H9 (cell line): Measurements from ENCODE around the gene REEP3. TPM values are rescaled to one million over a fixed set of nuclear protein-coding genes. Genes with fewer than 3 reads are reported as not detected.

Experiments
- DNase-seq: peaks from one replicate; pipeline ENCODE4 v3.0.0-alpha.2; 2017
- H2AFZ ChIP-seq: one replicate; pipeline ENCODE4 v1.6.1; 2013; ENCODE audit warnings: mild to moderate bottlenecking, low read length, control low read depth, moderate library complexity
- H2AK5ac ChIP-seq: 2 replicates; pipeline ENCODE4 v1.6.1; 2013; ENCODE audit warnings: low read length, control low read depth, mixed read lengths; ENCODE audit not compliant: insufficient read length
- H2BK120ac ChIP-seq: one replicate; pipeline ENCODE4 v1.6.1; 2013; ENCODE audit warnings: low read depth, mild to moderate bottlenecking, low read length, control low read depth, inconsistent platforms; ENCODE audit not compliant: poor library complexity, severe bottlenecking
- H2BK12ac ChIP-seq: 2 replicates; pipeline ENCODE4 v1.6.1; 2013; ENCODE audit warnings: low read length, control low read depth, mixed read lengths, low read depth; ENCODE audit not compliant: insufficient read length
- H2BK15ac ChIP-seq: 2 replicates; pipeline ENCODE4 v1.6.1; 2013; ENCODE audit warnings: low read depth, low read length, control low read depth
- H2BK20ac ChIP-seq: one replicate; pipeline ENCODE4 v1.6.1; 2013; ENCODE audit warnings: low read depth, mild to moderate bottlenecking, low read length, control low read depth, inconsistent platforms; ENCODE audit not compliant: poor library complexity, severe bottlenecking
- H2BK5ac ChIP-seq: 2 replicates; pipeline ENCODE4 v1.6.1; 2013; ENCODE audit warnings: low read length, control low read depth, mixed read lengths; ENCODE audit not compliant: insufficient read length
- H3K14ac ChIP-seq: 2 replicates; pipeline ENCODE4 v1.6.1; 2013; ENCODE audit warnings: low read length, control low read depth; ENCODE audit not compliant: insufficient read depth
- H3K18ac ChIP-seq: 2 replicates; pipeline ENCODE4 v1.6.1; 2013; ENCODE audit warnings: low read depth, mild to moderate bottlenecking, mixed read lengths, low read length, control low read depth; ENCODE audit not compliant: insufficient read length
- H3K23ac ChIP-seq: 2 replicates; pipeline ENCODE4 v1.6.1; 2013; ENCODE audit warnings: low read length, control low read depth, mixed read lengths, low read depth; ENCODE audit not compliant: insufficient read length
- H3K23me2 ChIP-seq: 2 replicates; pipeline ENCODE4 v1.6.1; 2013; ENCODE audit warnings: low read depth, mild to moderate bottlenecking, mixed read lengths, low read length, control low read depth; ENCODE audit not compliant: insufficient read length, poor library complexity, severe bottlenecking
- H3K27ac ChIP-seq: 2 replicates; pipeline ENCODE4 v1.5.1; 2013; ENCODE audit warnings: low read length, control low read depth, mixed read lengths, low read depth; ENCODE audit not compliant: insufficient read length
- H3K27me3 ChIP-seq: 2 replicates; pipeline ENCODE4 v1.6.1; 2013; ENCODE audit warnings: low read length, control low read depth, inconsistent platforms; ENCODE audit not compliant: insufficient read depth
- H3K4ac ChIP-seq: 2 replicates; pipeline ENCODE4 v1.6.1; 2013; ENCODE audit warnings: low read depth, mild to moderate bottlenecking, control low read depth, inconsistent platforms, low read length, moderate library complexity
- H3K4me1 ChIP-seq: 2 replicates; pipeline ENCODE4 v1.6.1; 2013; ENCODE audit warnings: low read length, control low read depth, inconsistent platforms; ENCODE audit not compliant: insufficient read depth
- H3K4me2 ChIP-seq: 2 replicates; pipeline ENCODE4 v1.6.1; 2013; ENCODE audit warnings: low read length, control low read depth, mixed read lengths; ENCODE audit not compliant: insufficient read length, insufficient read depth
- H3K56ac ChIP-seq: 2 replicates; pipeline ENCODE4 v1.6.1; 2013; ENCODE audit warnings: low read depth, mild to moderate bottlenecking, mixed read lengths, low read length, control low read depth; ENCODE audit not compliant: insufficient read length
- H3K79me1 ChIP-seq: 2 replicates; pipeline ENCODE4 v1.6.1; 2013; ENCODE audit warnings: low read depth, mild to moderate bottlenecking, moderate library complexity, low read length, control low read depth, inconsistent platforms; ENCODE audit not compliant: insufficient read depth, poor library complexity, severe bottlenecking
- H3K79me2 ChIP-seq: 2 replicates; pipeline ENCODE4 v1.6.1; 2013; ENCODE audit warnings: low read length, control low read depth, inconsistent platforms; ENCODE audit not compliant: insufficient read depth
- H3K9ac ChIP-seq: 2 replicates; pipeline ENCODE4 v1.6.1; 2013; ENCODE audit warnings: low read length, control low read depth, mixed read lengths; ENCODE audit not compliant: insufficient read length; ENCODE audit errors: extremely low read depth
- H3K9me3 ChIP-seq: one replicate; pipeline ENCODE4 v1.6.1; 2013; ENCODE audit warnings: low read depth, low read length, inconsistent platforms; ENCODE audit not compliant: control insufficient read depth
- H3T11ph ChIP-seq: one replicate; pipeline ENCODE4 v1.6.1; 2013; ENCODE audit warnings: mild to moderate bottlenecking, low read length, control low read depth, inconsistent platforms
- H4K20me1 ChIP-seq: one replicate; pipeline ENCODE4 v1.6.1; 2013; ENCODE audit not compliant: control insufficient read depth, insufficient read length, insufficient read depth
- H4K5ac ChIP-seq: 2 replicates; pipeline ENCODE4 v1.6.1; 2013; ENCODE audit warnings: low read depth, mild to moderate bottlenecking, mixed read lengths, low read length, control low read depth; ENCODE audit not compliant: insufficient read length
- H4K8ac ChIP-seq: replicated peaks from 2 replicates; pipeline ENCODE4 v1.6.1; 2013; ENCODE audit warnings: low read length, control low read depth, mixed read lengths, low read depth; ENCODE audit not compliant: insufficient read length
- H4K91ac ChIP-seq: 2 replicates; pipeline ENCODE4 v1.6.1; 2013; ENCODE audit warnings: low read depth, mild to moderate bottlenecking, moderate library complexity, mixed read lengths, low read length, control low read depth; ENCODE audit not compliant: insufficient read length
- H3K27ac Mint-ChIP-seq, 3 experiments: 2 replicates in 2 of 3; 3 replicates in 1 of 3; pipeline ENCODE4 v1.8.0; 2020 to 2021; ENCODE audit warnings: mixed read lengths in 3 of 3, mild to moderate bottlenecking in 1 of 3, moderate library complexity in 1 of 3
- H3K27me3 Mint-ChIP-seq: 2 replicates; pipeline ENCODE4 v1.8.0; 2021; ENCODE audit warnings: low read depth, mild to moderate bottlenecking, moderate library complexity, mixed read lengths
- H3K36me3 Mint-ChIP-seq, 3 experiments: 2 replicates in 2 of 3; 3 replicates in 1 of 3; pipeline ENCODE4 v1.8.0; 2020 to 2021; ENCODE audit warnings: low read depth in 3 of 3, mixed read lengths in 3 of 3; ENCODE audit not compliant: insufficient read depth in 1 of 3
- H3K4me1 Mint-ChIP-seq, 2 experiments: 2 replicates each; pipeline ENCODE4 v1.8.0; 2020; ENCODE audit warnings: mixed read lengths in 2 of 2
- H3K4me3 Mint-ChIP-seq, 2 experiments: 2 replicates in 1 of 2; 3 replicates in 1 of 2; pipeline ENCODE4 v1.8.0; 2020 to 2021; ENCODE audit warnings: mild to moderate bottlenecking in 2 of 2, mixed read lengths in 2 of 2, moderate library complexity in 1 of 2
- H3K9me3 Mint-ChIP-seq, 2 experiments: 2 replicates in 1 of 2; 3 replicates in 1 of 2; pipeline ENCODE4 v1.8.0; 2020; ENCODE audit warnings: mild to moderate bottlenecking in 2 of 2, mixed read lengths in 2 of 2, moderate library complexity in 1 of 2
- WGBS: extraction: QIAGEN DNeasy Blood & Tissue Kit; methylation state at CpG from one replicate; pipeline ENCODE4 v1.1.7; 2013; ENCODE audit warnings: missing lambda C conversion rate, low lambda C conversion rate, mixed read lengths; ENCODE audit not compliant: insufficient read length; ENCODE audit errors: extremely low coverage; 5-methylcytosine and 5-hydroxymethylcytosine counted together
- total RNA-seq: library from RNA; stranded (reverse); gene quantifications from 2 replicates; pipeline ENCODE4 v1.2.1, GENCODE V29; 2021
- TF ChIP-seq, protein P1 (sequence below): fragments of 200-600 bp; sonication (generic); conservative IDR thresholded peaks from 3 replicates; pipeline ENCODE4 v1.8.0; 2021; ENCODE audit warnings: antibody characterized with exemption, mild to moderate bottlenecking

Gene REEP3
- total RNA-seq, 1 experiment from 2014 or later, result 21.4 TPM

DNA sequence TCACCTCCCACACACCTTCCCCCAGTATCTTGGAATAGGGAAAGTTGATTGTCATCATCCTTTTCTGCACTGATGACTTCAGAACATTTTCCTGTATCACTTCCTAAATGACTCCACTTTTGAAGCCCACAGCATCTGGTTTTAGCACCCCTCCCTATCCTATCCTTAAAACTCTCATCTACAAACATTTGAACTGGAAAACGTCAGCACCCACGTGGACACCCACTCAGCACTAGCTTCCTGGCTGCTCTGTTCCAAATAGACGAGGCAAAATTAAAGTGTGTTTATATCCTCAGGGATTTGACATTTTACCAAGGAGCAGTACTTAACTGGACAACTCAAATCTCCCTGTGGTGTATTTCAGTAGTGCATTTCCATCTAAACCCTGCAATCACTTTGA, 73.9 kb downstream of the REEP3 start:
- Histone ChIP-seq H3K27ac (no peak overlapping the region), H3K14ac (no peak overlapping the region), H3K79me2 (no peaks in the 10 kb centered on the region), H4K91ac (no peak overlapping the region), H3K9me3 (no peaks in the 10 kb centered on the region), H3K9ac (no peak overlapping the region), H3K4ac (no peak overlapping the region), H2AFZ (no peak overlapping the region), H3K18ac (no peak overlapping the region), H3K23me2 (no peaks in the 10 kb centered on the region), H3K56ac (no peak overlapping the region), H4K8ac (no peak overlapping the region), H2BK15ac (no peak overlapping the region), H3T11ph (no peak overlapping the region), H2BK12ac (no peak overlapping the region), H2BK120ac (no peak overlapping the region), H3K4me1 (no peaks in the 10 kb centered on the region), H3K27me3 (no peaks in the 10 kb centered on the region; the same call in 1 of the 2 replicates), H2BK5ac (no peak overlapping the region), H4K20me1 (no peaks in the 10 kb centered on the region), H3K4me2 (no peak overlapping the region), H3K79me1 (no peaks in the 10 kb centered on the region), H2AK5ac (no peak overlapping the region), H2BK20ac (no peak overlapping the region), H4K5ac (no peak overlapping the region), H3K23ac (no peak overlapping the region)
- no CpG with 5 or more reads among the region's 3 CpGs for WGBS
- no peak for DNase-seq
- H3K9me3 Mint-ChIP-seq, result no peaks in the 10 kb centered on the region
- peak overlapping the region in 1 of 3 experiments; percentile 7; a peak in 1 of 7 replicates for H3K27ac Mint-ChIP-seq
- TF ChIP-seq, protein P1, sequence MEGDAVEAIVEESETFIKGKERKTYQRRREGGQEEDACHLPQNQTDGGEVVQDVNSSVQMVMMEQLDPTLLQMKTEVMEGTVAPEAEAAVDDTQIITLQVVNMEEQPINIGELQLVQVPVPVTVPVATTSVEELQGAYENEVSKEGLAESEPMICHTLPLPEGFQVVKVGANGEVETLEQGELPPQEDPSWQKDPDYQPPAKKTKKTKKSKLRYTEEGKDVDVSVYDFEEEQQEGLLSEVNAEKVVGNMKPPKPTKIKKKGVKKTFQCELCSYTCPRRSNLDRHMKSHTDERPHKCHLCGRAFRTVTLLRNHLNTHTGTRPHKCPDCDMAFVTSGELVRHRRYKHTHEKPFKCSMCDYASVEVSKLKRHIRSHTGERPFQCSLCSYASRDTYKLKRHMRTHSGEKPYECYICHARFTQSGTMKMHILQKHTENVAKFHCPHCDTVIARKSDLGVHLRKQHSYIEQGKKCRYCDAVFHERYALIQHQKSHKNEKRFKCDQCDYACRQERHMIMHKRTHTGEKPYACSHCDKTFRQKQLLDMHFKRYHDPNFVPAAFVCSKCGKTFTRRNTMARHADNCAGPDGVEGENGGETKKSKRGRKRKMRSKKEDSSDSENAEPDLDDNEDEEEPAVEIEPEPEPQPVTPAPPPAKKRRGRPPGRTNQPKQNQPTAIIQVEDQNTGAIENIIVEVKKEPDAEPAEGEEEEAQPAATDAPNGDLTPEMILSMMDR, result no peak
- H3K4me3 Mint-ChIP-seq, result no peak overlapping the region
- H3K36me3 Mint-ChIP-seq, result peaks cover 8 to 32% (median 21%) of the 10 kb centered on the region in 3 experiments; a peak in 6 of 7 replicates
- no peaks in the 10 kb centered on the region for H3K4me1 Mint-ChIP-seq
- H3K27me3 Mint-ChIP-seq, result no peaks in the 10 kb centered on the region
